ENCODE measurements around the gene SYTL3.

- no peak for TF ChIP-seq CTCF (conservative IDR thresholded peaks at IDR 0.05; ENCODE audit: low read depth in 2 of 2)
- TF ChIP-seq CREB1 (CRISPR knock-in tag; IDR thresholded peaks at IDR 0.05; ENCODE audit: low read depth) = no peak
- TF ChIP-seq REST (IDR thresholded peaks at IDR 0.05; ENCODE audit: unreplicated experiment) = no peak
- no peak for TF ChIP-seq POLR2AphosphoS5 (IDR thresholded peaks at IDR 0.05; ENCODE audit: low read depth)
Observed at GRCh38 chr6:158619922-158620801, 29.7 kb upstream of the SYTL3 start.
